GM12878 (cell line): Measurements from ENCODE around the gene IRF2. TPM values are rescaled to one million over a fixed set of nuclear protein-coding genes. Genes with fewer than 3 reads are reported as not detected.

Experiments used
- ATAC-seq: fragments of 200-7000 bp; cut with Tn5 transposase; 3 replicates; pipeline ENCODE4 v1.9.1; 2020; ENCODE audit warnings: mild to moderate bottlenecking, moderate library complexity
- BruUV-seq: library from RNA; stranded (reverse); fragments of 400-500 nt; replicated peaks from 2 replicates; lab custom pipeline; 2021; lab: Mats Ljungman, UMichigan
- CTCF ChIA-PET: fragments of 300-600 bp; sonication (Branson Sonifier 250); formaldehyde crosslinking; extraction: SDS; loops from one replicate; lab custom pipeline; 2021; ENCODE audit warnings: inconsistent platforms; lab: Yijun Ruan, JAX
- POLR2A ChIA-PET: fragments of 350-600 bp; formaldehyde crosslinking; extraction: SDS; loops from one replicate; lab custom pipeline; 2021; ENCODE audit warnings: inconsistent platforms; lab: Charles Lee
- RAD21 ChIA-PET: fragments of 300-600 bp; sonication (Branson Sonifier 250); formaldehyde crosslinking; loops from one replicate; lab custom pipeline; 2023; ENCODE audit warnings: antibody characterized with exemption; ENCODE audit not compliant: unreplicated experiment; lab: Charles Lee
- SMC1A ChIA-PET: fragments of 300-600 bp; sonication (Branson Sonifier 250); formaldehyde crosslinking; loops from one replicate; lab custom pipeline; 2023; ENCODE audit not compliant: unreplicated experiment, uncharacterized antibody; lab: Charles Lee
- DNase-seq: peaks from one replicate; pipeline ENCODE4 v3.0.0-alpha.2; 2011; ENCODE audit warnings: low read depth, low spot score
- FAIRE-seq: peaks from 3 replicates; lab custom pipeline; 2011; peaks lifted over from hg19 to GRCh38; lab: Jason Lieb, UNC
- H2AFZ ChIP-seq: 2 replicates; pipeline ENCODE4 v1.6.0; 2011; ENCODE audit warnings: low read depth, low read length, control low read depth; ENCODE audit not compliant: control insufficient read depth
- H3K27ac ChIP-seq: 2 replicates; pipeline ENCODE4 v1.5.1; 2011; ENCODE audit warnings: control low read depth; ENCODE audit not compliant: control insufficient read depth, insufficient read depth
- H3K27me3 ChIP-seq, 2 experiments: replicated peaks in 1 of 2; 2 replicates each; pipeline versions ENCODE4 v1.6.0 to v1.6.1; 2011; ENCODE audit warnings: low read length in 1 of 2; ENCODE audit not compliant: control insufficient read depth in 2 of 2, insufficient read depth in 2 of 2
- H3K36me3 ChIP-seq, 2 experiments: 2 replicates each; pipeline ENCODE4 v1.5.1; 2011; ENCODE audit warnings: low read length in 1 of 2; ENCODE audit not compliant: control insufficient read depth in 2 of 2, insufficient read depth in 2 of 2
- H3K4me1 ChIP-seq: 2 replicates; pipeline ENCODE4 v1.6.1; 2011; ENCODE audit warnings: mild to moderate bottlenecking, low read length, moderate library complexity, mixed read lengths; ENCODE audit not compliant: control insufficient read depth, insufficient read depth
- H3K4me2 ChIP-seq: 2 replicates; pipeline ENCODE4 v1.6.0; 2011; ENCODE audit warnings: control low read depth; ENCODE audit not compliant: control insufficient read depth, insufficient read depth
- H3K4me3 ChIP-seq: fragments of 200-600 bp; sonication (generic); 2 replicates; pipeline ENCODE4 v1.5.1; 2016
- H3K79me2 ChIP-seq: 2 replicates; pipeline ENCODE4 v1.6.0; 2011; ENCODE audit warnings: low read length; ENCODE audit not compliant: control insufficient read depth, insufficient read depth
- H3K9ac ChIP-seq: 2 replicates; pipeline ENCODE4 v1.8.0; 2011; ENCODE audit warnings: low read length, control low read depth, mixed read lengths; ENCODE audit not compliant: control insufficient read depth, insufficient read depth
- H3K9me3 ChIP-seq: replicated peaks from 3 replicates; pipeline ENCODE4 v1.5.1; 2011; ENCODE audit warnings: mild to moderate bottlenecking, low read length; ENCODE audit not compliant: control insufficient read depth, insufficient read depth
- H4K20me1 ChIP-seq: 2 replicates; pipeline ENCODE4 v1.6.0; 2011; ENCODE audit not compliant: control insufficient read depth, insufficient read depth
- ATF7 ChIP-seq: fragments of 450-650 bp; IDR thresholded peaks from 2 replicates; pipeline ENCODE4 v1.6.1; 2016; ENCODE audit warnings: low read depth, mild to moderate bottlenecking
- ESRRA ChIP-seq: IDR thresholded peaks from 2 replicates; pipeline ENCODE4 v1.6.1; 2012; ENCODE audit warnings: mild to moderate bottlenecking, low read length, improper control_type of control experiment
- HDGF ChIP-seq: fragments of 450-650 bp; IDR thresholded peaks from 2 replicates; pipeline ENCODE4 v1.6.1; 2016; ENCODE audit warnings: antibody characterized with exemption
- IKZF2 ChIP-seq, 2 experiments: fragments of 450-650 bp; IDR thresholded peaks; 2 replicates each; pipeline ENCODE4 v1.6.1; 2017; ENCODE audit warnings: mild to moderate bottlenecking in 2 of 2, moderate library complexity in 2 of 2
- MEF2B ChIP-seq: fragments of 450-650 bp; IDR thresholded peaks from 2 replicates; pipeline ENCODE4 v1.6.1; 2018; ENCODE audit warnings: mild to moderate bottlenecking, moderate library complexity; ENCODE audit not compliant: partially characterized antibody, poor library complexity, severe bottlenecking
- MTA2 ChIP-seq: fragments of 450-650 bp; IDR thresholded peaks from 2 replicates; pipeline ENCODE4 v1.6.1; 2016; ENCODE audit warnings: low read depth, mild to moderate bottlenecking, moderate library complexity
- MXI1 ChIP-seq: fragments of 150-350 bp; IDR thresholded peaks from 2 replicates; pipeline ENCODE4 v1.6.1; 2011; ENCODE audit warnings: low read depth, mild to moderate bottlenecking, inconsistent platforms, low read length, improper control_type of control experiment
- POLR2AphosphoS5 ChIP-seq: IDR thresholded peaks from 2 replicates; pipeline ENCODE4 v1.6.1; 2011; ENCODE audit warnings: mild to moderate bottlenecking, low read length, inconsistent platforms
- RB1 ChIP-seq: fragments of 450-650 bp; formaldehyde crosslinking; IDR thresholded peaks from 2 replicates; pipeline ENCODE4 v1.6.1; 2017; ENCODE audit warnings: mild to moderate bottlenecking, borderline replicate concordance
- RCOR1 ChIP-seq: conservative IDR thresholded peaks from 2 replicates; pipeline ENCODE4 v1.6.1; 2012; ENCODE audit warnings: low read depth, low read length, improper control_type of control experiment
- TAF1 ChIP-seq: IDR thresholded peaks from 2 replicates; pipeline ENCODE4 v1.6.1; 2011; ENCODE audit warnings: mild to moderate bottlenecking, low read depth, low read length, borderline replicate concordance
- TCF3 ChIP-seq: IDR thresholded peaks from 2 replicates; pipeline ENCODE4 v1.6.1; 2012; ENCODE audit warnings: low read depth, mild to moderate bottlenecking, low read length, borderline replicate concordance; ENCODE audit not compliant: insufficient read depth
- YBX1 ChIP-seq: fragments of 450-650 bp; IDR thresholded peaks from 2 replicates; pipeline ENCODE4 v1.6.1; 2016; ENCODE audit warnings: antibody characterized with exemption
- ZSCAN29 ChIP-seq: fragments of 450-650 bp; IDR thresholded peaks from 2 replicates; pipeline ENCODE4 v1.6.1; 2017; ENCODE audit warnings: mild to moderate bottlenecking, moderate library complexity
- WGBS: methylation state at CpG from one replicate; pipeline ENCODE4 v1.1.6; 2016; ENCODE audit warnings: low lambda C conversion rate; ENCODE audit not compliant: insufficient replicate concordance, insufficient coverage; ENCODE audit errors: missing lambda C conversion rate; 5-methylcytosine and 5-hydroxymethylcytosine counted together
- in situ Hi-C: fragments of 300-500 bp; cut with MboI; formaldehyde crosslinking; loops from 9 replicates; pipeline ENCODE4 v1.14.3; 2018; ENCODE audit warnings: mixed read lengths
- intact Hi-C: fragments of 100-400 bp; cut with micrococcal nuclease; formaldehyde crosslinking; loops from one replicate; pipeline ENCODE4 v1.14.2; 2022; ENCODE audit not compliant: unreplicated experiment
- polyA plus RNA-seq, 11 experiments: library from polyadenylated mRNA; depleted of rRNA in 4 of 11; unstranded in 6 of 11; stranded (reverse) in 5 of 11; fragments of >200 nt; fragmentation: Nextera tagmentation in 4 of 11; fragmentation: Illumina TruSeq in 1 of 11; extraction: Ambion mirVana in 4 of 11; extraction: Trizol in 1 of 11; gene quantifications; 1 replicate in 1 of 11; 2 replicates in 10 of 11; pipeline versions ENCODE4 v1.2.1 to v1.2.3, GENCODE V29; 2011 to 2016; ENCODE audit warnings: inconsistent platforms in 2 of 11, missing spikeins in 2 of 11, low read depth in 1 of 11
- total RNA-seq, 4 experiments: library from RNA; depleted of rRNA in 3 of 4; stranded (reverse); fragments of >200 nt in 3 of 4; fragmentation: Illumina TruSeq in 1 of 4; extraction: Trizol in 1 of 4; gene quantifications; 2 replicates each; pipeline versions ENCODE4 v1.2.1 to v1.2.3, GENCODE V29; 2013 to 2021
- TF ChIP-seq, protein P1 (sequence below): fragments of 450-650 bp; formaldehyde crosslinking; IDR thresholded peaks from 2 replicates; pipeline ENCODE4 v1.5.0; 2022; ENCODE audit warnings: mild to moderate bottlenecking, missing genetic modification characterization

IRF2 gene
- total and polyA plus RNA-seq, 10 of the 15 experiments (the other 5 are each of a cell fraction or from before 2014, with no cell fraction given): 45.1 to 99.3 (median 58.9) TPM

DNA sequence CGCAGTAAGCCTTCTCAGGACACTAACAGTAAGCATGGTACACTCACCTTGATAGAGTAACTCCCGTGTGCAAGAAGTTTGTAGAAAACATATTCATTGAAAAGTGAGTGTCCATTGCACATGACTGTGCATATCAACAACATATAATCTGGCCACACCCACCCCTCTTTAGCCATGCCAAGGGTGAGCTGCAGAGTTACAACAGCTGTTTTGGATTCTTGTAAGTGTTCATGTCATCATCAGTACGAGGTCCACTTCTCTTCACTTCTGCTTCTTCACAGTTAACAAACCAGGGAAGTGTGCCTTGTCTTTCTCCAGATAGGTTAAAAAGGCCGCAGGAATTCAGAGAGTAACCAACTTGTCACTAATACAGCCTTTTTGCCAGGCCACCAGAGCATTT, 116.6 kb downstream of the IRF2 start:
- no peak overlapping the region for H3K9ac ChIP-seq
- SMC1A ChIA-PET: interaction anchor here (0.8 to 2.7 kb wide), 6 partner anchors 9 to 153 kb away, joined by 3 to 12 read pairs (median 4); no protein-coding TSS in a partner anchor
- no TSS peak for BruUV-seq
- no peak overlapping the region for H2AFZ ChIP-seq
- TF ChIP-seq RCOR1 (no peak), YBX1 (no peak), HDGF (no peak), RB1 (no peak), ATF7 (no peak), ZSCAN29 (no peak), MEF2B (no peak), TCF3 (no peak), ESRRA (no peak), MXI1 (no peak), MTA2 (no peak), TAF1 (no peak), POLR2AphosphoS5 (no peak), IKZF2 (IDR thresholded peaks at IDR 0.05) (no peak)
- TF ChIP-seq, protein P1, sequence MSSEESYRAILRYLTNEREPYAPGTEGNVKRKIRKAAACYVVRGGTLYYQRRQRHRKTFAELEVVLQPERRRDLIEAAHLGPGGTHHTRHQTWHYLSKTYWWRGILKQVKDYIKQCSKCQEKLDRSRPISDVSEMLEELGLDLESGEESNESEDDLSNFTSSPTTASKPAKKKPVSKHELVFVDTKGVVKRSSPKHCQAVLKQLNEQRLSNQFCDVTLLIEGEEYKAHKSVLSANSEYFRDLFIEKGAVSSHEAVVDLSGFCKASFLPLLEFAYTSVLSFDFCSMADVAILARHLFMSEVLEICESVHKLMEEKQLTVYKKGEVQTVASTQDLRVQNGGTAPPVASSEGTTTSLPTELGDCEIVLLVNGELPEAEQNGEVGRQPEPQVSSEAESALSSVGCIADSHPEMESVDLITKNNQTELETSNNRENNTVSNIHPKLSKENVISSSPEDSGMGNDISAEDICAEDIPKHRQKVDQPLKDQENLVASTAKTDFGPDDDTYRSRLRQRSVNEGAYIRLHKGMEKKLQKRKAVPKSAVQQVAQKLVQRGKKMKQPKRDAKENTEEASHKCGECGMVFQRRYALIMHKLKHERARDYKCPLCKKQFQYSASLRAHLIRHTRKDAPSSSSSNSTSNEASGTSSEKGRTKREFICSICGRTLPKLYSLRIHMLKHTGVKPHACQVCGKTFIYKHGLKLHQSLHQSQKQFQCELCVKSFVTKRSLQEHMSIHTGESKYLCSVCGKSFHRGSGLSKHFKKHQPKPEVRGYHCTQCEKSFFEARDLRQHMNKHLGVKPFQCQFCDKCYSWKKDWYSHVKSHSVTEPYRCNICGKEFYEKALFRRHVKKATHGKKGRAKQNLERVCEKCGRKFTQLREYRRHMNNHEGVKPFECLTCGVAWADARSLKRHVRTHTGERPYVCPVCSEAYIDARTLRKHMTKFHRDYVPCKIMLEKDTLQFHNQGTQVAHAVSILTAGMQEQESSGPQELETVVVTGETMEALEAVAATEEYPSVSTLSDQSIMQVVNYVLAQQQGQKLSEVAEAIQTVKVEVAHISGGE (CRISPR knock-in tag): no peak
- no peak for DNase-seq
- H3K4me3 ChIP-seq: no peak overlapping the region
- WGBS: 72% methylated on average over 4 of the region's 4 CpGs
- POLR2A ChIA-PET: interaction anchor here (1.0 to 2.3 kb wide), 2 partner anchors 22 to 24 kb away, joined by 3 to 8 read pairs; no protein-coding TSS in a partner anchor
- no peak for ATAC-seq
- H3K4me1 ChIP-seq: peaks cover 16% of the 10 kb centered on the region
- RAD21 ChIA-PET: interaction anchor here (0.7 to 1.9 kb wide), 4 partner anchors 24 to 91 kb away, joined by 3 to 7 read pairs (median 3); no protein-coding TSS in a partner anchor
- peaks cover 15% of the 10 kb centered on the region for H3K79me2 ChIP-seq
- no peaks in the 10 kb centered on the region for H3K36me3 ChIP-seq
- H3K9me3 ChIP-seq: no peaks in the 10 kb centered on the region
- no peak overlapping the region for H3K27ac ChIP-seq
- no peaks in the 10 kb centered on the region for H3K27me3 ChIP-seq
- FAIRE-seq: no peak
- in situ Hi-C loops (no loop called here), intact Hi-C loops (no loop called here)
- CTCF ChIA-PET: interaction anchor here (1.5 to 2.1 kb wide), 4 partner anchors 10 to 94 kb away, joined by 4 to 6 read pairs (median 5); no protein-coding TSS in a partner anchor
- no peak overlapping the region for H3K4me2 ChIP-seq
- H4K20me1 ChIP-seq: no peaks in the 10 kb centered on the region
